HEK293 (cell line): Measurements from ENCODE around the gene SLAMF6.
"Not testable (repeated sequence)": the region's sequence is repeated elsewhere in the genome, so short reads cannot be mapped to it uniquely, and the experiment has no call there.

ENCODE experiments used
- BCL11B ChIP-seq: fragments of 450-650 bp; formaldehyde crosslinking; IDR thresholded peaks from 2 replicates; pipeline ENCODE4 v1.5.1; 2016; ENCODE audit warnings: low read depth, missing biosample characterization, missing genetic modification characterization
- RBAK ChIP-seq: fragments of 450-650 bp; formaldehyde crosslinking; IDR thresholded peaks from 2 replicates; pipeline ENCODE4 v1.5.1; 2016; ENCODE audit warnings: missing biosample characterization, missing genetic modification characterization
- ZNF664 ChIP-seq: fragments of 450-650 bp; formaldehyde crosslinking; IDR thresholded peaks from 2 replicates; pipeline ENCODE4 v1.5.1; 2016; ENCODE audit warnings: missing biosample characterization, missing genetic modification characterization
- TF ChIP-seq, protein P1 (sequence below): fragments of 450-650 bp; formaldehyde crosslinking; conservative IDR thresholded peaks from 2 replicates; pipeline ENCODE4 v1.5.1; 2016; ENCODE audit warnings: low read depth, missing biosample characterization, missing genetic modification characterization
- TF ChIP-seq, protein P2 (sequence below): fragments of 450-650 bp; formaldehyde crosslinking; IDR thresholded peaks from 2 replicates; pipeline ENCODE4 v1.5.1; 2016; ENCODE audit warnings: missing biosample characterization, missing genetic modification characterization

DNA sequence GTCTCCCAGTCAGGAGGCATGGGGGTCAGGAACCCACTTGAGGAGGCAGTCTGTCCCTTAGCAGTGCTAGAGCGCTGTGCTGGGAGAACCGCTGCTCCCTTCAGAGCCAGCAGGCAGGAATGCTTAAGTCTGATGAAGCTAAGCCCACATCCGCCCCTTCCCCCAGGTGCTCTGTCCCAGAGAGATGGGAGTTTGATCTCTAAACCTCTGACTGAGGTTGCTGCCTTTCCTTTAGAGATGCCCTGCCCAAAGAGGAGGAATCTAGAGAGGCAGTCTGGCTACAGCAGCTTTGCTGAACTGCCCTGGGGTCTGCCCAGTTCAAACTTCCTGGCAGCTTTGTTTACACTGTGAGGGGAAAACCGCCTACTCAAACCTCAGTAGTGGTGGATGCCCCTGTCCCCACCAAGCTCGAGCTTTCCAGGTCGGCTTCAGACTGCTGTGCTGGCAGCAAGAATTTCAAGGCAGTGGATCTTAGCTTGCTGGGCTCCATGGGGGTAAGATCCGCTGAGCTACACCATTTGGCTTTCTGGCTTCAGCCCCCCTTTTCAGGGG, 6.4 kb upstream of the SLAMF6 start:
- TF ChIP-seq BCL11B, ZNF664, RBAK (tag by site-specific recombination): not testable (repeated sequence)
- TF ChIP-seq, protein P1, sequence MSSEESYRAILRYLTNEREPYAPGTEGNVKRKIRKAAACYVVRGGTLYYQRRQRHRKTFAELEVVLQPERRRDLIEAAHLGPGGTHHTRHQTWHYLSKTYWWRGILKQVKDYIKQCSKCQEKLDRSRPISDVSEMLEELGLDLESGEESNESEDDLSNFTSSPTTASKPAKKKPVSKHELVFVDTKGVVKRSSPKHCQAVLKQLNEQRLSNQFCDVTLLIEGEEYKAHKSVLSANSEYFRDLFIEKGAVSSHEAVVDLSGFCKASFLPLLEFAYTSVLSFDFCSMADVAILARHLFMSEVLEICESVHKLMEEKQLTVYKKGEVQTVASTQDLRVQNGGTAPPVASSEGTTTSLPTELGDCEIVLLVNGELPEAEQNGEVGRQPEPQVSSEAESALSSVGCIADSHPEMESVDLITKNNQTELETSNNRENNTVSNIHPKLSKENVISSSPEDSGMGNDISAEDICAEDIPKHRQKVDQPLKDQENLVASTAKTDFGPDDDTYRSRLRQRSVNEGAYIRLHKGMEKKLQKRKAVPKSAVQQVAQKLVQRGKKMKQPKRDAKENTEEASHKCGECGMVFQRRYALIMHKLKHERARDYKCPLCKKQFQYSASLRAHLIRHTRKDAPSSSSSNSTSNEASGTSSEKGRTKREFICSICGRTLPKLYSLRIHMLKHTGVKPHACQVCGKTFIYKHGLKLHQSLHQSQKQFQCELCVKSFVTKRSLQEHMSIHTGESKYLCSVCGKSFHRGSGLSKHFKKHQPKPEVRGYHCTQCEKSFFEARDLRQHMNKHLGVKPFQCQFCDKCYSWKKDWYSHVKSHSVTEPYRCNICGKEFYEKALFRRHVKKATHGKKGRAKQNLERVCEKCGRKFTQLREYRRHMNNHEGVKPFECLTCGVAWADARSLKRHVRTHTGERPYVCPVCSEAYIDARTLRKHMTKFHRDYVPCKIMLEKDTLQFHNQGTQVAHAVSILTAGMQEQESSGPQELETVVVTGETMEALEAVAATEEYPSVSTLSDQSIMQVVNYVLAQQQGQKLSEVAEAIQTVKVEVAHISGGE (tag by site-specific recombination) = not testable (repeated sequence)
- TF ChIP-seq, protein P2, sequence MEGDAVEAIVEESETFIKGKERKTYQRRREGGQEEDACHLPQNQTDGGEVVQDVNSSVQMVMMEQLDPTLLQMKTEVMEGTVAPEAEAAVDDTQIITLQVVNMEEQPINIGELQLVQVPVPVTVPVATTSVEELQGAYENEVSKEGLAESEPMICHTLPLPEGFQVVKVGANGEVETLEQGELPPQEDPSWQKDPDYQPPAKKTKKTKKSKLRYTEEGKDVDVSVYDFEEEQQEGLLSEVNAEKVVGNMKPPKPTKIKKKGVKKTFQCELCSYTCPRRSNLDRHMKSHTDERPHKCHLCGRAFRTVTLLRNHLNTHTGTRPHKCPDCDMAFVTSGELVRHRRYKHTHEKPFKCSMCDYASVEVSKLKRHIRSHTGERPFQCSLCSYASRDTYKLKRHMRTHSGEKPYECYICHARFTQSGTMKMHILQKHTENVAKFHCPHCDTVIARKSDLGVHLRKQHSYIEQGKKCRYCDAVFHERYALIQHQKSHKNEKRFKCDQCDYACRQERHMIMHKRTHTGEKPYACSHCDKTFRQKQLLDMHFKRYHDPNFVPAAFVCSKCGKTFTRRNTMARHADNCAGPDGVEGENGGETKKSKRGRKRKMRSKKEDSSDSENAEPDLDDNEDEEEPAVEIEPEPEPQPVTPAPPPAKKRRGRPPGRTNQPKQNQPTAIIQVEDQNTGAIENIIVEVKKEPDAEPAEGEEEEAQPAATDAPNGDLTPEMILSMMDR (tag by site-specific recombination) = not testable (repeated sequence)
